GM21423 (cell line): ENCODE data around the gene MS4A2.
"Not testable (repeated sequence)": the region's sequence is repeated elsewhere in the genome, so short reads cannot be mapped to it uniquely, and the experiment has no call there.

Experiments
- ATAC-seq: cut with Tn5 transposase; IDR thresholded peaks from one replicate; pipeline ENCODE4 v1.9.1; 2021; ENCODE audit warnings: mild to moderate bottlenecking, moderate library complexity; ENCODE audit not compliant: unreplicated experiment

Gene MS4A2

GRCh38 chr11:60100516-60100915 is 12.1 kb downstream of the MS4A2 start:
- ATAC-seq = no peak

- not testable (repeated sequence) for ATAC-seq
Observed at GRCh38 chr11:60101368-60101767, 12.9 kb downstream of the MS4A2 start.

- not testable (repeated sequence) for ATAC-seq
Observed at GRCh38 chr11:60104471-60105115, 16.1 kb downstream of the MS4A2 start.

- not testable (repeated sequence) for ATAC-seq
Observed at GRCh38 chr11:60108631-60109030, 20.2 kb downstream of the MS4A2 start.

GRCh38 chr11:60111793-60112192 is 23.3 kb downstream of the MS4A2 start:
- no peak for ATAC-seq

- ATAC-seq = no peak
Observed at GRCh38 chr11:60116996-60117790, 28.7 kb downstream of the MS4A2 start.

- no peak for ATAC-seq
Observed at GRCh38 chr11:60118338-60118737, 29.9 kb downstream of the MS4A2 start.

GRCh38 chr11:60119710-60120109 is 31.2 kb downstream of the MS4A2 start:
- no peak for ATAC-seq

GRCh38 chr11:60121264-60121663 is 32.8 kb downstream of the MS4A2 start:
- ATAC-seq = no peak

GRCh38 chr11:60122414-60123036 is 34.1 kb downstream of the MS4A2 start:
- no peak for ATAC-seq

- ATAC-seq = no peak
Observed at GRCh38 chr11:60124802-60125432, 36.5 kb downstream of the MS4A2 start.

- ATAC-seq = no peak
Observed at GRCh38 chr11:60125956-60126585, 37.6 kb downstream of the MS4A2 start.

- ATAC-seq = no peak
Observed at GRCh38 chr11:60127311-60127811, 38.9 kb downstream of the MS4A2 start.

- no peak for ATAC-seq
Observed at GRCh38 chr11:60128376-60128775, 39.9 kb downstream of the MS4A2 start.

- not testable (repeated sequence) for ATAC-seq
Observed at GRCh38 chr11:60128866-60129265, 40.4 kb downstream of the MS4A2 start.

- no peak for ATAC-seq
Observed at GRCh38 chr11:60129853-60130252, 41.4 kb downstream of the MS4A2 start.

GRCh38 chr11:60130496-60130895 is 42.0 kb downstream of the MS4A2 start:
- ATAC-seq = no peak

GRCh38 chr11:60131912-60132311 is 43.4 kb downstream of the MS4A2 start:
- no peak for ATAC-seq

- ATAC-seq = no peak
Observed at GRCh38 chr11:60133917-60134316, 45.5 kb downstream of the MS4A2 start.

GRCh38 chr11:60143768-60144167 is 55.3 kb downstream of the MS4A2 start:
- ATAC-seq = no peak

- no peak for ATAC-seq
Observed at GRCh38 chr11:60145677-60146076, 57.2 kb downstream of the MS4A2 start.
